ENCODE measurements around the gene RASGRF2. TPM values are rescaled to one million over a fixed set of nuclear protein-coding genes. Genes with fewer than 3 reads are reported as not detected.

RASGRF2 gene
- total and polyA plus RNA-seq, 9 of the 15 experiments (the other 6 are each of a cell fraction or from before 2014, with no cell fraction given), result 0.01 to 0.22 (median 0.08) TPM; not detected in 2

DNA sequence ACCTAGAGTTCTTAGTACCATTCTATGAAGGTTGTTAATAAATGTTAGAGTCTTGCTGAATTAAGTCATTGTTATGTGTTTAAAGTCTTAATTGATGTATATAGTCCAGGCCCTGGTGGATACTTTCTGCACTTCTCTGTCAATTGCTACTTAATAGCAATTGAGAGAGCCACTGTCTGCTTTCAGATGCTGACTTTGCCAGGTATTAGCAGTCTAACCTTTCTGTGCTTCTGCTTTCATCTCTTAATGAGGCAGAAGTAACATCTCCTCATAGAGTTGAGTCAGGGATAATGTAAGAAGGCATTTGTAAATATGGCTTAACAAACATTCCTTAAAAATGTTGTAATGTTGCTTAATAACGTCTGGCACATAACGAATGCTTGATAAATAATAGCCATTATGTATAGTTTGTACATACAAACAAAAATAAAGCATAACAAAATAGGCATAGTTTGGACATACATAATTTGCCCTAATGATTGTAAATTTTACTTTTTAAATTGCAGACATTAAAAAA is 28.3 kb downstream of the RASGRF2 start:
- Histone ChIP-seq H3K27me3 (ENCODE audit: control insufficient read depth in 2 of 2, insufficient read depth in 2 of 2, low read length in 2 of 2) (peaks cover 0 to 5% of the 10 kb centered on the region in 2 experiments; a peak in 2 of 5 replicates), H3K79me2 (ENCODE audit: control insufficient read depth, insufficient read depth, low read length) (no peaks in the 10 kb centered on the region), H3K9me1 (ENCODE audit: control insufficient read depth, insufficient read depth, low read length) (no peaks in the 10 kb centered on the region), H4K20me1 (replicated peaks; ENCODE audit: control insufficient read depth, insufficient read depth, low read length) (no peaks in the 10 kb centered on the region), H3K4me2 (ENCODE audit: insufficient read depth, low read length) (no peak overlapping the region), H3K9me3 (replicated peaks; ENCODE audit: control insufficient read depth, insufficient read depth, low read depth, low read length) (no peaks in the 10 kb centered on the region), H3K27ac (ENCODE audit: extremely low read depth, low read depth, low read length) (no peak overlapping the region), H3K9ac (ENCODE audit: insufficient read depth in 1 of 2, low read depth in 2 of 2, low read length in 2 of 2) (no peak overlapping the region), H3K4me1 (replicated peaks in 1 of 2; ENCODE audit: control insufficient read depth in 2 of 2, insufficient read depth in 2 of 2, low read length in 2 of 2) (no peaks in the 10 kb centered on the region), H2AFZ (ENCODE audit: low read depth, low read length) (no peak overlapping the region), H3K36me3 (ENCODE audit: control insufficient read depth, insufficient read depth, low read length) (no peaks in the 10 kb centered on the region), H3K4me3 (no peak overlapping the region)
- FAIRE-seq (no peak), DNase-seq (ENCODE audit: extremely low read depth in 1 of 4, low spot score in 3 of 4) (no peak), ATAC-seq (no peak)
- in situ Hi-C loops (cut with MboI) (no loop called here), intact Hi-C loops (cut with micrococcal nuclease) (no loop called here)
- no TSS peak for BruUV-seq (replicated peaks)
- TF ChIP-seq TARDBP (IDR thresholded peaks at IDR 0.05), result no peak
- TF ChIP-seq, protein P1, sequence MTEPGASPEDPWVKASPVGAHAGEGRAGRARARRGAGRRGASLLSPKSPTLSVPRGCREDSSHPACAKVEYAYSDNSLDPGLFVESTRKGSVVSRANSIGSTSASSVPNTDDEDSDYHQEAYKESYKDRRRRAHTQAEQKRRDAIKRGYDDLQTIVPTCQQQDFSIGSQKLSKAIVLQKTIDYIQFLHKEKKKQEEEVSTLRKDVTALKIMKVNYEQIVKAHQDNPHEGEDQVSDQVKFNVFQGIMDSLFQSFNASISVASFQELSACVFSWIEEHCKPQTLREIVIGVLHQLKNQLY (CRISPR knock-in tag; conservative IDR thresholded peaks at IDR 0.05), result no peak
- no peak for TF ChIP-seq RFX5 (IDR thresholded peaks at IDR 0.05; ENCODE audit: low read depth, low read length)
- no peak for TF ChIP-seq ZNF217 (CRISPR knock-in tag; IDR thresholded peaks at IDR 0.05)
- TF ChIP-seq MCM2 (IDR thresholded peaks at IDR 0.05; ENCODE audit: low read depth), result no peak
- TF ChIP-seq KLF1 (tag; IDR thresholded peaks at IDR 0.05), result no peak
- no peak for TF ChIP-seq MYNN (IDR thresholded peaks at IDR 0.05)
- TF ChIP-seq MYNN (CRISPR knock-in tag; IDR thresholded peaks at IDR 0.05), result no peak
- TF ChIP-seq ZSCAN32 (CRISPR knock-in tag; IDR thresholded peaks at IDR 0.05), result no peak
- no peak for TF ChIP-seq ZNF239 (CRISPR knock-in tag; IDR thresholded peaks at IDR 0.05)
- TF ChIP-seq ZFP36 (IDR thresholded peaks at IDR 0.05; ENCODE audit: low read depth, low read length, partially characterized antibody), result no peak
- TF ChIP-seq ZNF717 (CRISPR knock-in tag; IDR thresholded peaks at IDR 0.05), result no peak
- TF ChIP-seq ATF7 (IDR thresholded peaks at IDR 0.05), result no peak
- no peak for TF ChIP-seq HLTF (IDR thresholded peaks at IDR 0.05)
- CTCF ChIA-PET (ENCODE audit: low intra/inter-chr PET ratio), result no interaction called here
- 0% methylated on average over 2 of the region's 2 CpGs for WGBS (ENCODE audit: insufficient coverage, low coverage, missing lambda C conversion rate)
- POLR2A ChIA-PET, result no interaction called here

Data from K562 (cell line).